Kidney capillary endothelial cell (primary cell): ENCODE measurements around the gene CFD.
"Not testable (repeated sequence)": the region's sequence is repeated elsewhere in the genome, so short reads cannot be mapped to it uniquely, and the experiment has no call there.

Experiments
- DNase-seq: peaks from one replicate; pipeline ENCODE4 v3.0.0-alpha.2; 2018; ENCODE audit warnings: low spot score

CFD gene

DNA sequence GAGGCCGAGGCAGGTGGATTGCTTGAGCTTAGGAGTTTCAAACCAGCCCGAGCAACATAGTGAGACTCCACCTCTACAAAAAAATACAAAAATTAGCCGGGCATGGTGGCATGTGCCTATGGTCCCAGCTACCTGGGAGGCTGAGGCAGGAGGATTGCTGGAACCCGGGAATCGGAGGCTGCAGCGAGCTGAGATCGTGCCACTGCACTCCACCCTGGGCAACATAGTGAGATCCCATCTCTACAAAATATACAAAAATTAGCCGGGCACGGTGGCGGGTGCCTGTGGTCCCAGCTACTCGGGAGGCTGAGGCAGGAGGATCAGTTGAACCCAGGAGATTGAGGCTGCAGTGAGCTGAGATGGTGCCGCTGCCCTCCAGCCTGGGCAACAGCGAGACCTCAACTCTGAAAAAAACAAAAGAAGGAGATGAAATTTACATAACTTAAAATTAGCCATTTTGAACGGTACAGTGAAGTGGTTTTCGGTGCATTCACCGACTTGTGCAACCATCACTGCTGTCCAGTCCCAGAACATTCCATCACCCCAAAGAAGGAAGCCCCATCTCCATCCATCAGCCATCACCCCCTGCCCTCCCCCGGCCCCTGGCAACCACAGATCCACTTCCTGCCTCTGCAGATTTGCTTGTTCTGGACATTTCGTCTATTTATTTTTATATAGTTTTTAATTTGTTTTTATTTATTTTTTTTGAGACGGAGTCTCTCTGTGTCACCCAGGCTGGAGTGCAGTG, 33.4 kb upstream of the CFD start:
- no peak for DNase-seq

DNA sequence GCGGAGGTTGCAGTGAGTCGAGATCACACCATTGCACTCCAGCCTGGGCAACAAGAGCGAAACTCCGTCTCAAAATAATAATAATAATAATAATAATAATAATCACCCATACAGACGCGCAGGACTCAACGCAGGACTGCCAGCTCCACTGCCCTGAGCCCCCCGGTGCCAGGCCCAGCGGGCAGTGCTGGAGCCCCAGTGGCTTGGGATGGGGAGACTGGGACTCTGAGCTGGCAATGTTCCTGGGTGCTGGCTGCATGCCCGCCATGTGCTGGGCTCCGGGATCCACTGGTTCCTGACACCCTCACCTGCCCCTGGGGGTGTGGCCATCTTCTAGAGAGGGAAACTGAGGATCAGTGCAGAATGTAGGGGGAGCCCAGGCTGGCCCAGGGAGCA, 32.2 kb upstream of the CFD start:
- DNase-seq: no peak

DNA sequence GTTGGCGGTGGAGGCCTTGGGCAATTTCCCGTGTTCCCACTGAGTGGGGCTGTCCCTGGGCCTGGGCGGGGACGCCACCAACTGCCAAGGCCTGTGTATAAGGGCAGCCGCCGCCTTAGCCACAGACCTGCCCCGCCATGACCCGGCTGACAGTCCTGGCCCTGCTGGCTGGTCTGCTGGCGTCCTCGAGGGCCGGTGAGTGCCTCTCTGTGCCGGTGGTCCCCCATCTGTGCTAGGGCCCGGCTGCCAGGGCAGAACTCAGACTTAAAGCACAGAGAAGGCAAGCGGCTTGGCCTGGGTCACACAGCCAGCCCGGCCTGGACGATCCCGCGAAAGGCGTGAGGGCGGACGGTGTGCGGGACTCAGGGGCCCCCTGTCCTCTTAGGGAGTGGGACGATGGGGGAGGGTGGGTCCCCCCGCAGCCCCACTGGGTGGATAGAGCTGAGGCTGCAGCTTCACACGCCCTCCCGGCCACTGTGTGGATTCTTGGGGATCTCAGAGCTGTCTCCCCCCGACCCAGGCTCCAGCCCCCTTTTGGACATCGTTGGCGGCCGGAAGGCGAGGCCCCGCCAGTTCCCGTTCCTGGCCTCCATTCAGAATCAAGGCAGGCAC, 31.6 kb upstream of the CFD start, which contains the start of gene AZU1:
AZU1 (plus strand) TSS at position 128 of the 612 bp plus-strand sequence; CDS start at position 138, 10 bp downstream.
- DNase-seq: no peak

DNA sequence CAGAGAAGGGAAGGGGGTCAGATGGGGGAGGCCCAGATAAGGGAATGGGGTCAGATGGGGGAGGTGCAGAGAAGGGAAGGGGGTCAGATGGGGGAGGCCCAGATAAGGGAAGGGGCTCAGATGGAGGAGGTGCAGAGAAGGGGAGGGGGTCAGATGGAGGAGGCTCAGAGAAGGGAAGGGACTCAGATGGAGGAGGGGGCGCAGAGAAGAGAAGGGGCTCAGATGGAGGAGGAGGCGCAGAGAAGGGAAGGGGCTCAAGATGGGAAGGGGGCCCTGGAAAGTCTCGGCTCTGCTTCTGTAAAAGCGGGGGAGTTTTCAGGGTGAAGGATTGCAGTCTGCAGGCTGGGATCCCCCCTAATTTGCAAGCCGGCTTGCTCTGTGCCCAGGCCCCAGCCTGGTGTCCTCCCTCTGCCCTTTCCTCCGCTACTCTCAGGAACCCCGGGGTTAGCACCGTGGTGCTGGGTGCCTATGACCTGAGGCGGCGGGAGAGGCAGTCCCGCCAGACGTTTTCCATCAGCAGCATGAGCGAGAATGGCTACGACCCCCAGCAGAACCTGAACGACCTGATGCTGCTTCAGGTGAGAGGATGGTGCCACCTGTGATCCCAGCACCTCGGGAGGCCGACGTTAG, 30.2 kb upstream of the CFD start:
- DNase-seq: no peak

DNA sequence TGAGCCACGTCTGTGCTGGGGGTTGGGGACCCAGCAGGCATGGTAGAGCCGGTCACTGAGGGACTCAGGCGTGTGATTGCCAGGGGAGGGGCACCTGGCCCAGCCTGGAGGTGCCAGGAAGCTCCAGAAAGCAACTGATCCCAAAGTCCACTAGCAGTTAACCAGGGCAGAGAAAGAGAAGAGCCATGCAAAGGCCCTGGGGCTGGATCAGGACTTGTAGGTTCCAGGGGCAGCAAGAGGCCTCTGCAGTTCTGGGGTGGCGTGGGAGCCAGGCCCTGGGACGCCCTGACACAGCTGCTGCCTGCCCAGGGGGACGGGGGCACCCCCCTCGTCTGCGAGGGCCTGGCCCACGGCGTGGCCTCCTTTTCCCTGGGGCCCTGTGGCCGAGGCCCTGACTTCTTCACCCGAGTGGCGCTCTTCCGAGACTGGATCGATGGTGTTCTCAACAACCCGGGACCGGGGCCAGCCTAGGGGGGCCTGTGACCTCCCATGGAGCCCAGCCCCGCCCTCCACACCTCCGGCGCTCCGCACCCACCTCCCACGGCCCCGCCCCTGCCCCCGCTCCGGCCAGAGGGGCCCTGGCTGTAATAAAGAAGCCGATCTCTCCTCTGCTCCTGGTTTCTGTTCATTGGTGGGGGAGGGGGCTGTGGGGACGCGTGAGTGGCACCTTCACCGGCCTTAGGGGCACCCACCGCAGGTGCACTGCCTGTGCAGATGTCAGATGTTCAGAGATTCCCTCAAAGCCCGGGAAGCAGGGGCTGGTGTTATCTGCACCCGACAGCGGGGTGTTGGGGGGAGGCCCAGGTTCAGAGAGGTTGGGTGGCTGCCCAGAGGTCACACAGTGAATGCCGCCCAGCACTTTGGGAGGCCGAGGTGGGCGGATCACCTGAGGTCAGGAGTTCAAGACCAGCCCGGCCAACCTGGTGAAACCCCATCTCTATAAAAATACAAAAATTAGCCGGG, 27.8 kb upstream of the CFD start:
- DNase-seq: no peak

DNA sequence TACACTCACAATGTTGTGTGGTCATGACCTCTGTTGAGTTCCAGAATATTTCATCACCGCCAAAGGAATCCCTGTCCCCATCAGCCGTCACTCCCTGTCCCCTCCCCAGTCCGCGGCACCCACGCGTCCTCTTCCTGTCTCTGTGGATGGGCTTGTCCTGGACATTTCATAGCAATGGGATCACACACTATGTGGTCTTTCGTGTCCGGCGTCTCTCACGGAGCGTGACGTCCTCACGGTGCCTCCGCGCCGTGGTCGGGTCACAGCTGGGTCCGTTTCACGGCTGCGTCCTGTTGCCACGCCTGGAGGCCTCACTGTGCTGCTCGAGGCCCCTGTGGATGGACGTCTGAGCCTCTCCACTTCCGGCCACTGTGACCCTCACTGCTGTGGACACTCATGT, 25.2 kb upstream of the CFD start:
- no peak for DNase-seq

DNA sequence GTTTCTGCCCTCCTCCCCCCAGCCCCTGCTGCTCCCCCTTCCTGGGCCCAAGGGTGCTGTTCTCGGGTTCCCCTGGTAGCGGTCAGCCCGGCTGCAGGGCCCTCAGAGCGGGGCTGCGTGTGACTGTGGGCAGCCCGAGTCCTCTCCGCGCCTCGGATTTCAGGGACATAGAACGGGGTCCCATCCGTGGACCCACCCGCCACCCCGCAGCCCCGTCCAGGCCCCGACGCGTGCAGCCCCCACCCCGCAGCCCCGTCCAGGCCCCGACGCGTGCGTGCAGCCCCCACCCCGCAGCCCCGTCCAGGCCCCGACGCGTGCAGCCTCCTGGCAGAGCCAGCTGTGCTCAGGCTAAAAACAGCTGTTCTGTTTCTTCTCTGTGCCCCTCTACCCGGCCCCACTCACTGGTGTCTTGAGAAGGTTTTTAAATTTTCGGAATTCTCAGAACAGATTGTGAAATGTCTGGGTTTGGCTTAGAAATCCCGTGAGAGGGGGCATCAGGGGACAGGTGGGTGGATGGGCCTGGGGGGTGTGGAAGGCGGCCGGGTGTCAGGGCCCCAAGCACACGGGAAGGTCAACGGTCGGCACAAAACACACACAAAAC, 24.2 kb upstream of the CFD start:
- DNase-seq: no peak

DNA sequence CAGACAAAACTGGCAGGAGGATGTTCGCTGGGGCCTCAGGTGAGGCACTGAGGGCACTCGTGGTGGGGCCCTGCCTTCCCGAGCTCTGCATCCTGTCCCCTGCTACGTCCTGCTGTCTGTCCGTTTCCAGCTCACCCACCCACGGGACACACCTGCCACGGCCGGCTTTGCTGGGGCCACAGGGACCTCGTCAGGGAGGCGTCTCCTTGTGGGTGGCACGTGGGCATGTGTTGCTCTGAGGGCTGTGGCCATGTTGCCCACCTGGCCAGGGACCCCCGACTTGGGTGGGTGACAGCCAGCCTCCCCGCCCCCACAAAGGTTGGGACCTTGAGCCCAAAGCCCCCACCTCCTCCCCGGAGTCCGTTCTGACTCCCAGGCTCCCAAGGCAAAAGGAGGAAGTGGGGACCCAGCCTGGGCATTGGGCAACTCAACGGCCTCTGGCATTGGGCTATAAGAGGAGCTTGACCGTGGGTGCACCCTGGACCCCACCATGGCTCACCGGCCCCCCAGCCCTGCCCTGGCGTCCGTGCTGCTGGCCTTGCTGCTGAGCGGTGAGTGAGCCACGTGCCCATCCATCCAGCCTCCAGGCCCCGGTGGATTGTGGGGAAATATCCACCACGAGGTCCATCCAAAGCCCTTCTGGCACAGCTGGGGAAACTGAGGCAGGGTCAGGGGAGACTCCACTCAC, 18.8 kb upstream of the CFD start, which contains the start of gene PRTN3:
PRTN3 (plus strand) TSS at position 481 of the 688 bp plus-strand sequence; CDS start at position 491, 10 bp downstream.
- DNase-seq: no peak

DNA sequence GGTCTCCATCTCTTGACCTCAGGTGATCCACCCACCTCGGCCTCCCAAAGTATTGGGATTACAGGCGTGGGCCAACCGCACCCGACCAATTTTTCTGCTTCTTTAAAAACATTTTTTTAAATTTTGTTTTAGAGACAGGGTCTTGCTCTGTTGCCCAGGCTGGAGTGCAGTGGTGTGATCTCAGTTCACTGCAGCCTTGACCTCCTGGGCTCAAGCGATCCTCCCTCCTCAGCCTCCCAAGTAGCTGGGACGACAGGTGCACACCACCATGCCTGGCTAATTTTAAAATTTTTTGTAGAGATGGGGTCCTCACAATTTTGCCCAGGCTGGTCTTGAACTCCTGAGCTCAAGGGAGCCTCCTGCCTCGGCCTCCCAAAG, 16.7 kb upstream of the CFD start:
- not testable (repeated sequence) for DNase-seq

DNA sequence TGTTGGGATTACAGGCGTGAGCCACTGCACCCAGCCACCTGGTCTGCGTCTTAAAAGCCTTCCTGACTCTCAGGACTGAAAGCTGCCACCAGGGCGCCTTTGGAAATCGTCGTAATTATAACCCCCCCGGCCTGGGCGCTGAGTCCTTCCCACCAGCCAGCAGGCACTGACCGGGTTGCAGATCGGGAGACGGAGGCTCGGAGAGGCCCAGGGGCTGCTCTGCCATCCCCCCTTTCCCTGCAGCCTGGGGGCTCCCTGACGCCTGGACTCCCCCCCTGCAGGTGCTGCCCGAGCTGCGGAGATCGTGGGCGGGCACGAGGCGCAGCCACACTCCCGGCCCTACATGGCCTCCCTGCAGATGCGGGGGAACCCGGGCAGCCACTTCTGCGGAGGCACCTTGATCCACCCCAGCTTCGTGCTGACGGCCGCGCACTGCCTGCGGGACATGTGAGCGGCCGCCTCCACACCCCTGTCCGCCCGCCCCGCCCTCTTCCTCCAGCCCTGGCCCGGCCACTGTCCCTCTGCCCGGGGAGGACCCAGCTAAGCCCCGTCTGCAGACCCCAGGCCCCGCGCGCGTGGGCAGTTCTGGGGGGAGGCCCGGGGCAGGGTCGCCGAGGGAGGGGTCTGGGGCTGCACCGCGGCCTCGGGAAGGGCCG, 16.2 kb upstream of the CFD start:
- DNase-seq: no peak

DNA sequence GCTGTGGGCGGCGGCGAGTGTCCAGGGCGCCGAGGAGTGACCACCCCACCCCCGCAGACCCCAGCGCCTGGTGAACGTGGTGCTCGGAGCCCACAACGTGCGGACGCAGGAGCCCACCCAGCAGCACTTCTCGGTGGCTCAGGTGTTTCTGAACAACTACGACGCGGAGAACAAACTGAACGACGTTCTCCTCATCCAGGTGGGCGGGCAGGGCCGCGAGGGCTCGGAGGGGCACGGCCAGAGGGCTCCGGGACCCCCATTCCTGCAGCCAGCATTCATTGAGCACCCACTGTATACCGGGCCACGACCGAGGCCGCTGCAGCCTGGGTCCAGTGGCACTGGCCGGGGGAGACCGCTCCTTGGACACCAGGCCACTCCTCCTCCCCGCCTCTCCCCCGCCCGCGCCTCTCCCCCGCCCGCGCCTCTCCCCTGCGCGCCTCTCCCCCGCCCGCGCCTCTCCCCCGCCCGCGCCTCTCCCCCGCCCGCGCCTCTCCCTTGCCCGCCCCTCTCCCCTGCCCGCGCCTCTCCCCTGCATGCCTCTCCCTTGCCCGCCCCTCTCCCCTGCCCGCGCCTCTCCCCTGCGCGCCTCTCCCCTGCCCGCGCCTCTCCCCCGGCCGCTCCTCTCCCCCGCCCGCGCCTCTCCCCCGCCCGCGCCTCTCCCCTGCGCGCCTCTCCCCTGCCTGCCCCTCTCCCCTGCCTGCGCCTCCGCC, 15.5 kb upstream of the CFD start:
- no peak for DNase-seq

DNA sequence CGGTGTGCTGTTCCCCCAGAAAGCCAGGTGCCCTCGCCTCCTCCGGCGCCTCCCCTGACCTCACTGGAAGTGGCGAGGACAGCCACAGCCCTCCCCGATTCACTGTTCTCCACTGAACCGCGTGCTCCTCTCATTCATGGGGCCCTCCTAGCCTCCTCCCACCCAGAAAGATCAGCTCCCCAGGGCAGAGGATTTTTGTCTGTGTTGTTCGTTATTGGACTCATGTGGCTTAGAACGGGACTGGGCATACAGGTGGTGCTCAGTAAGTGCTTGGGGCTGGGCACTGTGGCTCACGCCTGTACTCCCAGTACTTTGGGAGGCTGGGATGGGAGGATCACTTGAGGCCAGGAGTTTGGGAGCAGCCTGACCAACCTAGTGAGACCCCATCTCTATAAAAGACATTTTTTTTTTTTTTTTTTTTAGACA, 14.9 kb upstream of the CFD start:
- no peak for DNase-seq

DNA sequence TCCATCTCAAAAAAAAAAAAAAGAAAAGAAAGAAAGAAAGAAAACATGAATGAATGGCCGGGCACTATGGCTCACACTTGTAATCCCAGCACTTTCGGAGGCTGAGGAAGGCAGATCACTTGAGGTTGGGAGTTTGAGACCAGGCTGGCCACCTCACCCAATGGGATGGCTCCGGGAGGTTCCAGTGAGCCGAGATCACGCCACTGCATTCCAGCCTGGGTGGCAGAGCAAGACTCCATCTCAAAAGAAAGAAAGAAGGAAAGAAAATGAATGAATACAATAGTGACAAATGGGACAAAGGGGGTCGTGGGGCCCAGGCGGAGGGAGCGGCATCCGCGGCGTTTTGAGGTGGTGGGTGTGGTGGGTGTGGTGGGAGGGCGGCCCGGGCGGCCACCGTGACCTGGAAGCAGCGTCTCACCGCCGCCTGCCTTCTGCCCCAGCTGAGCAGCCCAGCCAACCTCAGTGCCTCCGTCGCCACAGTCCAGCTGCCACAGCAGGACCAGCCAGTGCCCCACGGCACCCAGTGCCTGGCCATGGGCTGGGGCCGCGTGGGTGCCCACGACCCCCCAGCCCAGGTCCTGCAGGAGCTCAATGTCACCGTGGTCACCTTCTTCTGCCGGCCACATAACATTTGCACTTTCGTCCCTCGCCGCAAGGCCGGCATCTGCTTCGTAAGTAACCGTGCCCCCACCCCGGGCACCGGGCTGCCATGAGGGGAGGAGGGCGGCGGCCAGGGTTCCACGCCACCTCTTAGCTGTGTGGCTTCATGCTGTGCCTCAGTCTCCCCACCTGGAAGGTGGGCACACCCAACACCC, 13.6 kb upstream of the CFD start:
- DNase-seq: no peak

DNA sequence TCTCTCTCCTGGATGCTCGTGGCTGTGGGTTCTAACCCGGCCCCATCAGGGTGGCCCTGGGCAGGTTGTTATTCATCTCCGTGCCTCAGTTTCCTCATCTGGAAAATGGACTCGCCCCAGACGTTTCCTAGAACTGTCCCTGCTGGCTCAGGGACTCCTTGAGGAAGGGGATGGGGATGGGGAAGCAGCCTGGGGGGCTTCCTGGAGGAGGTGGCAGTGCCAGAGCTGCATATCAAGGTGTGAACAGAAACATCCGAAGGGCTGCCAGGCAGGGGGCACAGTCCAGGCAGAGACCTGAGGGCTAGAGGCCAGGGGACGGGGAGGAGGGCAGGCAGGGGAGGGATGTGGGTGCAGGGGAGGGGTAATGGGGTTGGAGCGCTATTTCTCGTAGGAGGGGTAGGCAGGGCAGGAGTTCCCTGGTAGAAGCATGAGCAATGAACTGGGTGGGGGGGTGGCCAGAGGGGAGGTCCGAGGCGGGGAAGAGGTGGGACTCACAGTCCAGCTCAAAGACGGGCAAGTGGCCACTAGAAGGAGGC, 11.0 kb upstream of the CFD start:
- no peak for DNase-seq

DNA sequence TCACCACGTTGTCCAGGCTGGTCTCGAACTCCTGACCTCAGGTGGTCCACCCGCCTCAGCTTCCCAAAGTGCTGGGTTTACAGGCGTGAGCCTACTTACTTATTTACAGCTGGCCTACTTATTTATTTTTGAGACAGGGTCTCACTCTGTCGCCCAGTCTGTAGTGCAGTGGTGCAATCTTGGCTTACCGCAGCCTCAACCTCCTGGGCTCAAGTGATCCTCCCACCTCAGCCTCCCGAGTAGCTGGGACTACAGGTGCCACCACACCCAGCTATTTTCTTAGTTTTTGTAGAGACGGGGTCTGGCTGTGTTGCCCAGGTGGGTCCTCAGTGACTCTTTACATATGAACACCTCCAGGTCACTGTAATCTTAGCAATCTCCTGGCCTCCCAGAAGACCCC, 10.3 kb upstream of the CFD start:
- DNase-seq: not testable (repeated sequence)

DNA sequence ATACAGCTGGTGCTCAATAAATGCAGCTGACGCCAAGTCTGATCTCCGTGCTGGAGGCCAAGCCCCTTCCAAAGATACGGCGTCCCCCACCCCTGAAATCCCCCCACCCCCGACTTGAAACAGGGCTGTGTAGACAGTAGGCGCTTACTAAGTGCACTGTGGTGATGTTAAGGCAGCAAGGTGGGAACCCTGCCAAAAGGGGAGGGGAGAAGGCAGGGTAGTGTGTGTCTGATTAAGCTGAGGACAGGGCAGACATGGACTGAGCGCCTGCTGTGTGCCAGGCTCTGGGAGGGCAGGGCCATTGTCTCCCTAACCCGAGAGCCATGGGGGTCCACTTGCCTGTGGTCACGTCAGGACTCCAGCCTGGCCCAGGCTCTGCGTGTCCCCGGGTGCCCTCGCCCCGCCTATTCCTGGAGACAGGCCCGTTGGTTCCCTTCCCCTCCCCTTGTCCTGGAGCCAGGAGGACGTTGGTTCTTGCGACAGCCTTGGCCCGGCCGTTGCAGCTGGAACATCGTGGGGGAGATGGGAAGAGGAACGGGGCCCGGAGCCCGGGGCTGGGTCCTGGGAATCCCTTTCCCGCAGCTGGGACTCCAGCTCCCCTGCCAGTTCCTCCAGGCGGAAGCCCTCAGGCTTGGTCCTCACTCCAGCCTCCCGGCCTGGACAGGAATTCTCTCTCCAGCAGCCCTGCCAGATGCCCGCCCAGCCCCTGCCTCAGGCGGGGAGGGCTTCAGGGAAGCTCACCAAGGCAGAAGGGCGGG, 9.1 kb upstream of the CFD start:
- DNase-seq: no peak

DNA sequence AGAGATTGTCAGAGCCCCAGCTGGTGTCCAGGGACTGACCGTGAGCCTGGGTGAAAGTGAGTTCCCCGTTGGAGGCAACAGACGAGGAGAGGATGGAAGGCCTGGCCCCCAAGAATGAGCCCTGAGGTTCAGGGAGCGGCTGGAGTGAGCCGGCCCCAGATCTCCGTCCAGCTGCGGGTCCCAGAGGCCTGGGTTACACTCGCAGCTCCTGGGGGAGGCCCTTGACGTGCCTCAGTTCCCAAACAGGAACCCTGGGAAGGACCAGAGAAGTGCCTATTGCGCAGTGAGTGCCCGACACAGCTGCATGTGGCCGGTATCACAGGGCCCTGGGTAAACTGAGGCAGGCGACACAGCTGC, 8.5 kb upstream of the CFD start:
- DNase-seq: no peak
